Measurements from ENCODE around the gene GRIA3. TPM values are rescaled to one million over a fixed set of nuclear protein-coding genes. Genes with fewer than 3 reads are reported as not detected.

GRIA3 gene
- total RNA-seq, 1 donor from 2014 or later, result 4.4 TPM

DNA sequence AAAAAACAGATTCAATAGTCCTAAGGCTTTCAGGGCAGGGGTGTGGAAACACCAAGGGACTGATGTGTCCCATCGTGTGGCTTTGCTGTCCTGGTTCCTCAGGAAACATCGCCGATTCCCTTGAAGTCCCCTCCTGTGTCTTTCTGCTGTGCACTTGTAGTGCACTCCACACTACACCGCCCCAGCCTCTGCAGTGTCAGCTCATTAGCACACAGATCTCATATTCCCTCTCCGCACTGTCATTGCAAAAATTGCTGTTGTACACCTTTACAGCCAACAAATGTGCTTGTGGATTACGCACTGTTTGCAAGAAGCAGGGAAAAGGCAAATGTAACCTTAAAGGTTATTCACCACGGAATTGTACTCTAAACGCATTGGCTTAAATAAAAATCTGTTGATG, 5.3 kb downstream of the GRIA3 start:
- intact Hi-C loops (cut with DNase I), result no loop called here

DNA sequence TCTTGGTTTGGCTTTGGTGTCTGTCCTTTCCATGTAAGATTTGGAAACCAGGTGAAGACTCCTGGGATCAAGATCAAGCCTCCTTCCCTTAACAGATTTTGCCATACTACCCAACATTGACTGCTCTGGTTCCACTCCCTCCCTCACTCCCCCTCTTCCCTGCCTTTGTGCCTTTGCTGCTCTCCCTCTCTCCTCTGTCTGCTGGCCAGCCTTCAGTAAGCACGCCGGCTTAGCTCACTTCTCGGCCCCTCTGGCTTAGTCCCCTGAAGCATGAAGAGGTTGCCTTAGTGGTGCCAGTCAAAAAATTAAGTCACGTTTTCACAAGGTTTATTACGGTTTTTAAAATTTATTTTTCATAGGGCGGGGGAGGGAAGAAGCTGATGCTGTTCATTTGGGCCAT, 6.0 kb downstream of the GRIA3 start:
- H3K4me3 ChIP-seq, result no peak overlapping the region
- no peak for TF ChIP-seq POLR2A (IDR thresholded peaks at IDR 0.05)
- TF ChIP-seq, protein P1, sequence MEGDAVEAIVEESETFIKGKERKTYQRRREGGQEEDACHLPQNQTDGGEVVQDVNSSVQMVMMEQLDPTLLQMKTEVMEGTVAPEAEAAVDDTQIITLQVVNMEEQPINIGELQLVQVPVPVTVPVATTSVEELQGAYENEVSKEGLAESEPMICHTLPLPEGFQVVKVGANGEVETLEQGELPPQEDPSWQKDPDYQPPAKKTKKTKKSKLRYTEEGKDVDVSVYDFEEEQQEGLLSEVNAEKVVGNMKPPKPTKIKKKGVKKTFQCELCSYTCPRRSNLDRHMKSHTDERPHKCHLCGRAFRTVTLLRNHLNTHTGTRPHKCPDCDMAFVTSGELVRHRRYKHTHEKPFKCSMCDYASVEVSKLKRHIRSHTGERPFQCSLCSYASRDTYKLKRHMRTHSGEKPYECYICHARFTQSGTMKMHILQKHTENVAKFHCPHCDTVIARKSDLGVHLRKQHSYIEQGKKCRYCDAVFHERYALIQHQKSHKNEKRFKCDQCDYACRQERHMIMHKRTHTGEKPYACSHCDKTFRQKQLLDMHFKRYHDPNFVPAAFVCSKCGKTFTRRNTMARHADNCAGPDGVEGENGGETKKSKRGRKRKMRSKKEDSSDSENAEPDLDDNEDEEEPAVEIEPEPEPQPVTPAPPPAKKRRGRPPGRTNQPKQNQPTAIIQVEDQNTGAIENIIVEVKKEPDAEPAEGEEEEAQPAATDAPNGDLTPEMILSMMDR (IDR thresholded peaks at IDR 0.05), result no peak
- TF ChIP-seq POLR2AphosphoS5 (IDR thresholded peaks at IDR 0.05; ENCODE audit: insufficient read depth in 1 of 2, low read depth in 1 of 2), result no peak
- no peaks in the 10 kb centered on the region for H3K27me3 ChIP-seq
- intact Hi-C loops (cut with DNase I), result no loop called here
- H3K36me3 ChIP-seq, result no peaks in the 10 kb centered on the region
- no peak overlapping the region for H3K27ac ChIP-seq
- DNase-seq (ENCODE audit: extremely low spot score in 2 of 2), result no peak
- no peaks in the 10 kb centered on the region for H3K9me3 ChIP-seq
- H3K4me1 ChIP-seq, result no peaks in the 10 kb centered on the region

More for the DNA sequence above, 5.3 kb downstream of the GRIA3 start:
- H3K4me3 ChIP-seq, result no peak overlapping the region
- no peaks in the 10 kb centered on the region for H3K4me1 ChIP-seq
- H3K27ac ChIP-seq, result no peak overlapping the region
- no peak for DNase-seq (ENCODE audit: extremely low spot score in 2 of 2)
- H3K27me3 ChIP-seq, result no peaks in the 10 kb centered on the region
- no peak for TF ChIP-seq POLR2AphosphoS5 (IDR thresholded peaks at IDR 0.05; ENCODE audit: insufficient read depth in 1 of 2, low read depth in 1 of 2)
- no peaks in the 10 kb centered on the region for H3K9me3 ChIP-seq
- no peaks in the 10 kb centered on the region for H3K36me3 ChIP-seq

DNA sequence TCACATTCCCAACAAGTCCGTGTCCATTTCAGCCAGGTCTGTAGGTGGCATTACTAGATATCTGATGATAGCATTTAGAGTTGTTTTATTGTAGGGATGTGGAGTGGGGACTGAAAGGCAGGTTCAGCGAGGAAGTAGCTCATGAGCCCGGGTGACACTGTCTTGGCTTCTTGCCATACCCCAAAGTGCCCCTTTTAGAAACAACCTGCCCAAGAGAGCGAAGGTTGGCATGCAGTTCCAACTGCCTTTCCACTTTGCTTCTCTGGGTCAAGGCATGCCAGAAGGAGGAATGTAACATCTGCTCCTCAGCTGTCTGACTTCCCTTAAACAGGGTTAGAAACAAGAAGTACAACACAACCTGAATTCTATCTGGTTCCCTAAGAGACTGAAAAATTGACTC, 9.0 kb downstream of the GRIA3 start:
- Histone ChIP-seq H3K27me3 (no peaks in the 10 kb centered on the region), H3K27ac (no peak overlapping the region), H3K4me3 (no peak overlapping the region), H3K36me3 (no peaks in the 10 kb centered on the region), H3K9me3 (no peaks in the 10 kb centered on the region), H3K4me1 (no peaks in the 10 kb centered on the region)
- TF ChIP-seq, protein P1 (IDR thresholded peaks at IDR 0.05), result no peak
- TF ChIP-seq POLR2AphosphoS5 (IDR thresholded peaks at IDR 0.05; ENCODE audit: insufficient read depth in 1 of 2, low read depth in 1 of 2), result no peak
- TF ChIP-seq POLR2A (IDR thresholded peaks at IDR 0.05), result no peak
- DNase-seq (ENCODE audit: extremely low spot score in 2 of 2), result no peak
- intact Hi-C loops (cut with DNase I), result no loop called here

DNA sequence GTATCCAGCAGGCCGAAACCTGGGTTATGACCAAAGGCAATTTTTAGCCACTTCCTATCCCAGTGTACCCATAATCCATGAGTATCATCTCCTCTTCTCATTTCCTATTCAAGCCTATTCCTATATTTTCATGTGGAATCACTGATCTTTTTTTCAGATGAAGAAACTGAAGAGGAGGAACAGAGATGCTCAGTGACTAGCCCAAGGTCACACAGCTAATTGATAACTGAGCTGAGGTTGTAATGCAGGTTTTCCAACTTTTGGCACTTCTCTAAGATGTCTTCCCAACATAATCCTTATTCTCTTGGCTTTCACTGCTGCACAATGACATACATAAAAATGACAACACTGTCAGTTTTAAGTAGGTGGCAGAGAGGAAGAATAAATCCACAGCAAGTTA, 15.3 kb downstream of the GRIA3 start:
- intact Hi-C loops (cut with DNase I), result no loop called here
- Histone ChIP-seq H3K9me3 (no peaks in the 10 kb centered on the region), H3K36me3 (no peaks in the 10 kb centered on the region), H3K4me1 (no peaks in the 10 kb centered on the region), H3K27me3 (no peaks in the 10 kb centered on the region), H3K27ac (no peak overlapping the region), H3K4me3 (no peak overlapping the region)
- TF ChIP-seq POLR2AphosphoS5 (IDR thresholded peaks at IDR 0.05; ENCODE audit: insufficient read depth in 1 of 2, low read depth in 1 of 2), result no peak
- TF ChIP-seq POLR2A (IDR thresholded peaks at IDR 0.05), result no peak
- TF ChIP-seq, protein P1 (IDR thresholded peaks at IDR 0.05), result no peak
- no peak for DNase-seq (ENCODE audit: extremely low spot score in 2 of 2)

DNA sequence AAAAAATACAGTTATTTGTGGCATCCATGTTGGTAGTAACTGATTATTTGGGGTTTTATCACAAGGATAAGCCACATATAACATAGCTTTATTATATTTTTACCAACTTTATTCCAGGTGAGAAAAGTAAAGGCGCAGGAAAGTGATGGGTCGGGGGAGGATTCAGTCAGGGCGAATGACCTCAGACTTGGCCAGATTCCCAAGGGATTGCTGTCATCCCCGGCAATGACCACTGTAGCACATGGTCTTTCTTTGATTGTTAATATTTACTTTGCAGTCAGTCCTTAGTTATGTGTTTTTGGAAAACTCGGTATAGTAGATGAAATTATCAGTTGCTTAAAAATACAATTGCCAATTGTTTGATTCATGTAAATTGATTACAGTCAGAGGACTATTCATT, 17.6 kb downstream of the GRIA3 start:
- Histone ChIP-seq H3K36me3 (no peaks in the 10 kb centered on the region), H3K4me1 (no peaks in the 10 kb centered on the region), H3K27me3 (no peaks in the 10 kb centered on the region), H3K27ac (no peak overlapping the region), H3K9me3 (no peaks in the 10 kb centered on the region), H3K4me3 (no peak overlapping the region)
- intact Hi-C loops (cut with DNase I), result no loop called here
- TF ChIP-seq POLR2A (IDR thresholded peaks at IDR 0.05), result no peak
- TF ChIP-seq, protein P1 (IDR thresholded peaks at IDR 0.05), result no peak
- TF ChIP-seq POLR2AphosphoS5 (IDR thresholded peaks at IDR 0.05; ENCODE audit: insufficient read depth in 1 of 2, low read depth in 1 of 2), result no peak
- no peak for DNase-seq (ENCODE audit: extremely low spot score in 2 of 2)

DNA sequence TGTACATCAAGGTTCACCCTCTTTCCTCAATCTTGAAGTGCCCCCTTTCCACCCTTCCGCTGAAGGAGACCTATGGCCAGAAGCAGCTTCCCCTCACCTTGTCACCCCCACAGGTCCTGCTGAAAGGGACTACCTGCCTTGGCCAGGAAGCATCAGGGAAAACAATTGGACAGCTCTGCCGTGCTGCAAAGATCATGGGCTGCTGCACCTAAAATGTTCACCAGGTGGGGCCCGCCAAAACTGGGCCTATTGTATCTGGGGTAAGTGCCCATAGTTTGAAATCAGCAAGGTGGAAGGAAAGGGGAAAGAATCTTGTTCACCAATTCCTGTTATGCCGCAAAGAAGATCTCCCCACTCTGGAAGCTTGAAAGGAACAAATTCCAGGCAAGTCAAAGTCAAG, 18.4 kb downstream of the GRIA3 start:
- no peaks in the 10 kb centered on the region for H3K27me3 ChIP-seq
- no peak for DNase-seq (ENCODE audit: extremely low spot score in 2 of 2)
- intact Hi-C loops (cut with DNase I), result no loop called here
- TF ChIP-seq POLR2A (IDR thresholded peaks at IDR 0.05), result no peak
- TF ChIP-seq POLR2AphosphoS5 (IDR thresholded peaks at IDR 0.05; ENCODE audit: insufficient read depth in 1 of 2, low read depth in 1 of 2), result no peak
- TF ChIP-seq, protein P1 (IDR thresholded peaks at IDR 0.05), result no peak
- H3K4me3 ChIP-seq, result no peak overlapping the region
- no peaks in the 10 kb centered on the region for H3K36me3 ChIP-seq
- no peaks in the 10 kb centered on the region for H3K4me1 ChIP-seq
- no peak overlapping the region for H3K27ac ChIP-seq
- no peaks in the 10 kb centered on the region for H3K9me3 ChIP-seq
